22Rv1 (cell line): ENCODE measurements around the gene KLRD1.

Experiments
- H3K27ac ChIP-seq: fragments of 450-650 bp; 2 replicates; pipeline ENCODE4 v1.5.1; 2017
- ZFX ChIP-seq: fragments of 450-650 bp; IDR thresholded peaks from 2 replicates; pipeline ENCODE4 v1.6.1; 2017; ENCODE audit warnings: antibody characterized with exemption, borderline replicate concordance
- TF ChIP-seq, protein P1 (sequence below): fragments of 450-650 bp; IDR thresholded peaks from 2 replicates; pipeline ENCODE4 v1.5.1; 2017; ENCODE audit warnings: mild to moderate bottlenecking

The KLRD1 gene

DNA sequence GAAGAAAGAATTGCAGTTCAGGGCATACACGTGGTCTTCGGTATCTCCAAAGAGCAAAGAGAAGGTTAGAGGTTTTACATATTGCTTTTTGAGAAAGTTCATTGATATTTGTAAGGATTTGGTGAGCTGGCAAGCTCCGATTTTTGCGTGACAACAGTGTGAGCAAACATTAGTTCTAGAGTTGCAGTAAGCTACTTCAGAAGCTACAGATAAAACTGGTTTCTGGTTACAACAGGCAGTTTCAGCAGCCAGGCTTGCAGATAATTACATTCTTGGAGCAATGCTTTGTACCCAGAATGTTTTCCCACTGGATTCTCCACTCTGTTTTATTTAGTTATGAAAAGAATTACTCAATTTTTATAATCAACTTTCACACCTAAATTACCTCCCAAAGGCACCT lies 54.0 kb downstream of the KLRD1 start:
- peak overlapping the region; percentile 34 for H3K27ac ChIP-seq
- TF ChIP-seq ZFX, result no peak
- TF ChIP-seq, protein P1, sequence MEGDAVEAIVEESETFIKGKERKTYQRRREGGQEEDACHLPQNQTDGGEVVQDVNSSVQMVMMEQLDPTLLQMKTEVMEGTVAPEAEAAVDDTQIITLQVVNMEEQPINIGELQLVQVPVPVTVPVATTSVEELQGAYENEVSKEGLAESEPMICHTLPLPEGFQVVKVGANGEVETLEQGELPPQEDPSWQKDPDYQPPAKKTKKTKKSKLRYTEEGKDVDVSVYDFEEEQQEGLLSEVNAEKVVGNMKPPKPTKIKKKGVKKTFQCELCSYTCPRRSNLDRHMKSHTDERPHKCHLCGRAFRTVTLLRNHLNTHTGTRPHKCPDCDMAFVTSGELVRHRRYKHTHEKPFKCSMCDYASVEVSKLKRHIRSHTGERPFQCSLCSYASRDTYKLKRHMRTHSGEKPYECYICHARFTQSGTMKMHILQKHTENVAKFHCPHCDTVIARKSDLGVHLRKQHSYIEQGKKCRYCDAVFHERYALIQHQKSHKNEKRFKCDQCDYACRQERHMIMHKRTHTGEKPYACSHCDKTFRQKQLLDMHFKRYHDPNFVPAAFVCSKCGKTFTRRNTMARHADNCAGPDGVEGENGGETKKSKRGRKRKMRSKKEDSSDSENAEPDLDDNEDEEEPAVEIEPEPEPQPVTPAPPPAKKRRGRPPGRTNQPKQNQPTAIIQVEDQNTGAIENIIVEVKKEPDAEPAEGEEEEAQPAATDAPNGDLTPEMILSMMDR, result no peak

DNA sequence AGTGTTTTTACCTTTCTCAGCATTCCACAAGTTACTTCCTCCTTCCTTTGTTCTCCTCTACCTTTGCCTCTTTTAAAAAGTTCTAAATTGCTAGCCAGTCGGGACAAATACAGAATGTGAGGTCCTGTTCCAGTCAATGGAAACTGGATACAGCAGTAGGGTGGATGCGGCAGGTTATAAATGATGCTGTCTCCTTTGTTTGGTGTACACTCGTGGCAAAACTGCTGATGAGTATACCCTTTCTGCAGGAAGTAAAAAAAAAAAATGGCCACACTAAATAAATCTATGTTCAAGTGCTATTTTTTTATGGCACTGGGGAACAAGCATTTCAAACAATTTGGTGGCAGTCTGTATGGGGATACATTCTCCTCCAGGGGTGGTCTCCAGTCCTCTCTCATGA lies 54.7 kb downstream of the KLRD1 start:
- TF ChIP-seq, protein P1, result no peak
- TF ChIP-seq ZFX, result no peak
- peak overlapping the region; percentile 34 for H3K27ac ChIP-seq

DNA sequence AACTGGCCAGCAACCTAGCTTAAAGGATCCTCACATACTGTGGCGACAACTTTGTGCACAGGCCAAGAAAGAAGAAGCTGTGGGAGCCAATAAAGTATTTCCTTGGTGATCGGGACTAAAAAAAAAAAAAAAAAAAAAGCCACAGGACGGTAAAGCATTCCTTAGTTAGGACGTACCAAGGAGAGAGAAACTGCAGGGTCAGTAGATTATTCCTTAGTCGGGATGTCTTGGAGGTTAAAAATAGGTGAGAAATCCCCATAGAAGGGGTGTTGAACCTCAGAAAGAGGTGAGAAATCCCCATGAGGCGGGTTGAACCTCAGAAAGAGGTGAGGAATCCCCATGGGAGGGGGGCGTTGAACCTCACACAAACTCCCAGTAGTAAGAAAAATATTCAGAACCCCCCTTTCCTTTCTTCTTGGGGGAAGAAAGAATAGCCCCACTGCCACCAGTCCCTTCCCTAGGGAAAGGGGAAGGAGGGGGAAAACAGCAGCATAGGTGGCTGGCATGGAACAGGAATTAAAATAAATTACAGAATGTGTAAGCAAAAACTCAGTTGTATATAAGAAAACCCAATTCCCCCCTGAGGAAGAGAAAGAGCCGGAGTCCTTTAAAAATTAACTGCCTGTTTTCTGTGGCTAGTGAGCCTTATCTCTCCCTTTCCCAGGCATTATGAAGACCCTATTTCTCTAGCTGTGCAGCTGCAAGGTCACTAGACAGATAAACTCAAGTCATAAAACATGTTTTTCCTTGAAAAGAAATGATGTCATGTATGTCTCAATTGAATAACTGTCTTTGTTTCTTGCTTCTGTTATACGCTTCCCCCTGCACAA lies 55.4 kb downstream of the KLRD1 start:
- TF ChIP-seq ZFX, result no peak
- TF ChIP-seq, protein P1, result no peak
- peak overlapping the region; percentile 34; the same call in 1 of the 2 replicates for H3K27ac ChIP-seq

DNA sequence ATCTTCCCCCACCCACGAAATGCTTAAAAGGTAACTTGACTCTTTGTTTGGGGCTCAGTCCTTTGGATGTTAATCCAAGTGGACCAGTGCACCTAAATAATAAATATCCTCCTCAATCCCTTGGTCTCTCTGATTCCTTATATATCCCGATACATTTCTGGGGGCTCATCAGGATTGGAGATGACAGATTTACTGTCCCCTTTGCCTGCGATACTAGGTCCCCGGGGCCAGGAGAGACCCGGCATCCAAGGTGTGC lies 55.9 kb downstream of the KLRD1 start:
- TF ChIP-seq, protein P1, result no peak
- no peak for TF ChIP-seq ZFX
- peak overlapping the region; percentile 93 for H3K27ac ChIP-seq

DNA sequence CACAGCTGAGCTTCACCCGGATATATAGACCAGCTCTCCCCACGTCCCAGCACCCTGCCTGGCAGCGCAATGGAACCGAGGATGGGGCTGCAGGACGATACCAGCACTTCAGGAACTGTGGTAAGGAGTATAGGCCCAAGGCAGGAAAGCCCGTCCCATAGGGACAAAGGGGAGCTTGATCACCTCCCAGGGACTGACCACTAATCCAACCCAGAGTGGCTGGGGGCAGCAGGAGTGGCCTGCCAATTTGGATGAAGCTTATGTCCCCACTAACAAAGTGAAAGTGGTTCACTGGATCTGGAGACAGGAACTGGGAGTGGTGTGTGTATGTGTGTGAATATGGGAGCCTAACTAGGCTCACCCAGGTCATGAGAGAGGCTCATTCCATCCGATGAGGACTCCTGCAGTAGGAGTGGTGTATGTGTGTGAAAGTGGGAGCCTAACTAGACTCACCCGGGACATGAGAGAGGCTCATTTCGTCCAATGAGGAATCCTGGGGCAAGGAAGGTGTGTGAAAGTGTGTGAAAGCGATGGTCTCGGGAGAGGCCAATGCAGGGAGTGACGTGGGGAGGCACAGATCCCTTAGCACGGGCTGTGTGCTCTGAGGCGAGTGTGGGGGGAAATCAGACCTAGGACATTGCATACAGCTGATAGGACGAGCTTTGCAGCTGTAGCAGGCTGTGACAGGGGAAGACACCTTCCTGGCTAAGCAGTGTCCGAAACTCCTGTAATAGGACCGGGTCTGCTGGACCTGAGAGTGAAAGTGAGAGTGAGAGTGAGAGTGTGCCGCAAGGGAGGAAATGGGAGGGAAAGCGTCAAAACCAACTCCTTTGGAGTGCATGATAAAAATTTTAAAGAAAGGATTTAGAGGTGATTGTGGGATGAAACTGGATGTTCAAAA lies 56.5 kb downstream of the KLRD1 start:
- TF ChIP-seq, protein P1, result no peak
- peak overlapping the region; percentile 93 for H3K27ac ChIP-seq

DNA sequence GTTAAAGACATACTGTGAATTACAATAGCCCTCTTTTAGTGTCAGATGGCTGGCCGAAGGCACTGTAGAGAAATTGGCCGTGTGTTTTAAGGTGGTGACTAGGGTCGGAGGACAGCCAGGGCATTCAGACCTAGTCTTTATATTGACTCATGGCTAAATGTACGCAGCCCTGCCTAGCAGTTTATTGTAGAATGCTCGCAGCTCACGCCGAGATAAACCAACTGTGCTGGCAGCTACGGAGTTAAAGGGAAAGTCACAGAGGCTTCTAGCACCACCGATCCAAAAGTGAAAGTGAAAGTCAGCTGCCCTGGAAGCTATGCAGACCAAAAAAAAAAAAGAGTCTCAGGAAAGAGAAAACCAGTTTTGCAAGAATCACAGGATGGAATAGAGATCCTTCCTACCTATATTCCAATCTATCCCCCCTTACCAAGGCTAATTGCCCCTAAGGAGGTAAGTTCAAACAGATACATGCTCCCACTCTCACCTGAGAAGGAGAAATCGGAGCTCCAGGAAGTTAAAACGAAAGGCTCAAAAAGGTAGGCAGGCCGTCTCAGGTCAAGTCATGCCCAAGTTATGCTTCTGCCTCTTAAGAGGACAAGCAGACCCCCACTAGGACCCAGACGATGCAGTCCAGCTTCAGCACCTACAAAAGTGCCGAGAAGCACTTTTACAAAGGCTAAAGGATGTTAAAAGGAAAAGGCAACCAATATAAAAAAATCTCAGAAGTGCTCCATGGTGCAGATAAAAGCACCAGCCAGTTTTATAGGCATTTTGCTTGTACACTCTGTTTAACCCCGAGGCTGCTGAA lies 57.3 kb downstream of the KLRD1 start:
- H3K27ac ChIP-seq, result peak overlapping the region; percentile 93
- TF ChIP-seq, protein P1, result no peak
- TF ChIP-seq ZFX, result no peak
